ENCODE results near the gene OSTM1. TPM values are rescaled to one million over a fixed set of nuclear protein-coding genes. Genes with fewer than 3 reads are reported as not detected.

OSTM1 gene
- total RNA-seq, 1 experiment from 2014 or later, result 20.9 TPM

- H2BK12ac ChIP-seq (ENCODE audit: insufficient read length, low read depth, low read length), result no peak overlapping the region
- H4K5ac ChIP-seq (ENCODE audit: insufficient read length, low read depth, low read length), result no peak overlapping the region
- no peak for DNase-seq
- H2AFZ ChIP-seq (ENCODE audit: low read length), result no peak overlapping the region
- Mint-ChIP-seq H3K27me3 (ENCODE audit: low read depth) (peaks cover 2% of the 10 kb centered on the region; the same call in 1 of the 2 replicates), H3K36me3 (ENCODE audit: insufficient read depth in 1 of 3, low read depth in 3 of 3) (peaks cover 0 to 3% (median 0%) of the 10 kb centered on the region in 3 experiments; a peak in 2 of 7 replicates), H3K4me1 (peaks cover 5 to 7% of the 10 kb centered on the region in 2 experiments; a peak in 3 of 4 replicates), H3K27ac (no peak overlapping the region), H3K4me3 (no peak overlapping the region), H3K9me3 (peaks cover 0 to 2% of the 10 kb centered on the region in 2 experiments; a peak in 1 of 5 replicates)
- no peaks in the 10 kb centered on the region for H3K27me3 ChIP-seq (ENCODE audit: insufficient read depth, low read length)
- H2BK15ac ChIP-seq (ENCODE audit: low read depth, low read length), result no peak overlapping the region
- no peak overlapping the region for H3K56ac ChIP-seq (ENCODE audit: insufficient read length, low read depth, low read length)
- no peak overlapping the region for H2BK5ac ChIP-seq (ENCODE audit: insufficient read length, low read length)
- H4K8ac ChIP-seq (replicated peaks; ENCODE audit: insufficient read length, low read depth, low read length), result no peak overlapping the region
- H4K91ac ChIP-seq (ENCODE audit: insufficient read length, low read depth, low read length), result no peak overlapping the region
- H3K27ac ChIP-seq (ENCODE audit: insufficient read length, low read depth, low read length), result no peak overlapping the region
- H4K20me1 ChIP-seq (ENCODE audit: control insufficient read depth, insufficient read depth, insufficient read length), result no peaks in the 10 kb centered on the region
- H3K9me3 ChIP-seq (ENCODE audit: control insufficient read depth, low read depth, low read length), result no peaks in the 10 kb centered on the region
- no peak overlapping the region for H3K23ac ChIP-seq (ENCODE audit: insufficient read length, low read depth, low read length)
- H3K4me2 ChIP-seq (ENCODE audit: insufficient read depth, insufficient read length, low read length), result no peak overlapping the region
- TF ChIP-seq CTCF (conservative IDR thresholded peaks at IDR 0.05), result no peak
- no peak overlapping the region for H3T11ph ChIP-seq (ENCODE audit: low read length)
- H3K23me2 ChIP-seq (ENCODE audit: insufficient read length, low read depth, low read length, poor library complexity, severe bottlenecking), result no peaks in the 10 kb centered on the region
- H3K14ac ChIP-seq (ENCODE audit: insufficient read depth, low read length), result no peak overlapping the region
- no peaks in the 10 kb centered on the region for H3K79me1 ChIP-seq (ENCODE audit: insufficient read depth, low read depth, low read length, poor library complexity, severe bottlenecking)
- H2BK120ac ChIP-seq (ENCODE audit: low read depth, low read length, poor library complexity, severe bottlenecking), result no peak overlapping the region
- no peak overlapping the region for H2BK20ac ChIP-seq (ENCODE audit: low read depth, low read length, poor library complexity, severe bottlenecking)
- H3K18ac ChIP-seq (ENCODE audit: insufficient read length, low read depth, low read length), result no peak overlapping the region
- no CpG with 5 or more reads among the region's 1 CpG for WGBS (ENCODE audit: extremely low coverage, insufficient read length, low lambda C conversion rate)
- no peaks in the 10 kb centered on the region for H3K79me2 ChIP-seq (ENCODE audit: insufficient read depth, low read length)
- no peaks in the 10 kb centered on the region for H3K4me1 ChIP-seq (ENCODE audit: insufficient read depth, low read length)
- no peak overlapping the region for H2AK5ac ChIP-seq (ENCODE audit: insufficient read length, low read length)
- no peak overlapping the region for H3K9ac ChIP-seq (ENCODE audit: extremely low read depth, insufficient read length, low read length)
- no peak overlapping the region for H3K4ac ChIP-seq (ENCODE audit: low read depth, low read length)
Measured at GRCh38 chr6:108030211-108030610, 44.3 kb downstream of the OSTM1 start.

Data from H9 (cell line).